ENCODE measurements around the gene FAM168A.
A peak's percentile ranks its signal among the peaks of the same experiment; 100 is the strongest.
"Not testable (repeated sequence)": the region's sequence is repeated elsewhere in the genome, so short reads cannot be mapped to it uniquely, and the experiment has no call there.

FAM168A gene

GRCh38 chr11:73579641-73580434 is 18.1 kb downstream of the FAM168A start:
- no peak for TF ChIP-seq ARNTL (CRISPR knock-in tag; IDR thresholded peaks at IDR 0.05; ENCODE audit: borderline replicate concordance, low read depth)
- TF ChIP-seq BACH2 (CRISPR knock-in tag; IDR thresholded peaks at IDR 0.05; ENCODE audit: borderline replicate concordance) = no peak
- no peak for TF ChIP-seq CSDC2 (CRISPR knock-in tag; IDR thresholded peaks at IDR 0.05)
- TF ChIP-seq ZFP3 (CRISPR knock-in tag; IDR thresholded peaks at IDR 0.05) = no peak
- no peak for TF ChIP-seq ZC3H10 (CRISPR knock-in tag; IDR thresholded peaks at IDR 0.05)
- TF ChIP-seq TCF4 (CRISPR knock-in tag; IDR thresholded peaks at IDR 0.05; ENCODE audit: borderline replicate concordance) = no peak
- TF ChIP-seq ZNF8 (CRISPR knock-in tag; IDR thresholded peaks at IDR 0.05) = no peak
- TF ChIP-seq SNAI2 (CRISPR knock-in tag; IDR thresholded peaks at IDR 0.05) = no peak
- no peak for TF ChIP-seq ISL1 (CRISPR knock-in tag; IDR thresholded peaks at IDR 0.05)
- TF ChIP-seq POU6F1 (CRISPR knock-in tag; IDR thresholded peaks at IDR 0.05; ENCODE audit: borderline replicate concordance, low read depth) = no peak
- TF ChIP-seq RARB (CRISPR knock-in tag; IDR thresholded peaks at IDR 0.05) = no peak
- TF ChIP-seq ZFP30 (CRISPR knock-in tag; IDR thresholded peaks at IDR 0.05) = no peak
- no peak for TF ChIP-seq TOX (CRISPR knock-in tag; IDR thresholded peaks at IDR 0.05; ENCODE audit: borderline replicate concordance)
- TF ChIP-seq CREB5 (CRISPR knock-in tag; IDR thresholded peaks at IDR 0.05; ENCODE audit: low read depth) = no peak
- no peak for ATAC-seq

- no peak for ATAC-seq
- TF ChIP-seq SNAI2 (CRISPR knock-in tag; IDR thresholded peaks at IDR 0.05) (no peak), ZFP30 (CRISPR knock-in tag; IDR thresholded peaks at IDR 0.05) (peak; percentile 77)
Observed at GRCh38 chr11:73578592-73579185, 19.2 kb downstream of the FAM168A start.

DNA sequence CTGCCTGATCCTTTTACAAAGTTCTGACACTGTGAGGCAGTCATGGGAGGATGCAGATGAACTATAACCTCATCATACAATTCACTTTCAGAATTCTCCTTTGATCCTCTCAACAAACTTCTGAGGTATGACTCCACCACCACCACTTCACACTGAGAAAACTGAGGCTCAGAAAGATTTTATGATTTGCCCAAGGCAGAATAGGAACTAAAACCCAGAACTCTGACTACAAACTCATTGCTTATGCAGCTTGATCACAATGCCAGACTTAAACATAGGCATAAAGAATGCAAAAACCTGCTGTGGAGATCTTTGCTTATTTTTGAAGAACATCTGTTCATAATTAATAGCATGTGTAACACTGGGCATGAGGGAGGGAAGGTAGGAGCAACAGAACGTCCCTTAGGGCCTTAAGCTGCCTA is 20.4 kb downstream of the FAM168A start:
- TF ChIP-seq TCF4 (CRISPR knock-in tag; IDR thresholded peaks at IDR 0.05; ENCODE audit: borderline replicate concordance) (peak; percentile 54; the same call in 1 of the 2 replicates), POU6F1 (CRISPR knock-in tag; IDR thresholded peaks at IDR 0.05; ENCODE audit: borderline replicate concordance, low read depth) (no peak)
- peak; percentile 85 for ATAC-seq

DNA sequence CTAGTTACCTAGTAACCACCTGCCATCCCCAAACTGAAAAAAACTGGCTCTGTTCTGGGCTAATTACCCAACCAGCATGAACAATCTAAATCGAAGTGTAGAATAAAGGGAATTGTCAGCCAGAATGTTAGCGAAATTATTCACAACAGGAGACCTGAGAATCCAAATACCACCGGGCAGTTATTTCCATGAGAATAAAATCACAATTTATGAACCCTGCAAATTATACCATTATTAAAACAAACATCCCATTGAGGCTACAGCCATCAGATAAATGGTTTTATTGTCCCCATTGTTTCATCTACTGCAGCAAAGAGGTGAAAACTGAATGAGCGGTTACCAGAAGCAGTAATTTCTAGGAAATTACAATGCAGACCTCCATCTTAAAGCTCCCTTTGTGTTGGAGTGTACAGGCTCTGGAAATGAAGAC is 21.7 kb downstream of the FAM168A start:
- TF ChIP-seq ESRRG (CRISPR knock-in tag; IDR thresholded peaks at IDR 0.05) (no peak), RARB (CRISPR knock-in tag; IDR thresholded peaks at IDR 0.05) (no peak), SNAI2 (CRISPR knock-in tag; IDR thresholded peaks at IDR 0.05) (no peak), TCF4 (CRISPR knock-in tag; IDR thresholded peaks at IDR 0.05; ENCODE audit: borderline replicate concordance) (no peak), ZFP30 (CRISPR knock-in tag; IDR thresholded peaks at IDR 0.05) (no peak), OSR1 (CRISPR knock-in tag; IDR thresholded peaks at IDR 0.05) (no peak), PPARA (CRISPR knock-in tag; IDR thresholded peaks at IDR 0.05; ENCODE audit: borderline replicate concordance) (no peak), POU6F1 (CRISPR knock-in tag; IDR thresholded peaks at IDR 0.05; ENCODE audit: borderline replicate concordance, low read depth) (no peak), GLIS3 (CRISPR knock-in tag; IDR thresholded peaks at IDR 0.05) (no peak), TOX (CRISPR knock-in tag; IDR thresholded peaks at IDR 0.05; ENCODE audit: borderline replicate concordance) (no peak), ARNTL (CRISPR knock-in tag; IDR thresholded peaks at IDR 0.05; ENCODE audit: borderline replicate concordance, low read depth) (no peak), CSRNP3 (CRISPR knock-in tag; IDR thresholded peaks at IDR 0.05) (no peak), ZNF70 (CRISPR knock-in tag; IDR thresholded peaks at IDR 0.05) (no peak), CSDC2 (CRISPR knock-in tag; IDR thresholded peaks at IDR 0.05) (no peak), ZC3H10 (CRISPR knock-in tag; IDR thresholded peaks at IDR 0.05) (no peak), BACH2 (CRISPR knock-in tag; IDR thresholded peaks at IDR 0.05; ENCODE audit: borderline replicate concordance) (no peak), CREB5 (CRISPR knock-in tag; IDR thresholded peaks at IDR 0.05; ENCODE audit: low read depth) (no peak), ZNF565 (CRISPR knock-in tag; conservative IDR thresholded peaks at IDR 0.05; ENCODE audit: low read depth) (no peak)
- TF ChIP-seq, protein P1, sequence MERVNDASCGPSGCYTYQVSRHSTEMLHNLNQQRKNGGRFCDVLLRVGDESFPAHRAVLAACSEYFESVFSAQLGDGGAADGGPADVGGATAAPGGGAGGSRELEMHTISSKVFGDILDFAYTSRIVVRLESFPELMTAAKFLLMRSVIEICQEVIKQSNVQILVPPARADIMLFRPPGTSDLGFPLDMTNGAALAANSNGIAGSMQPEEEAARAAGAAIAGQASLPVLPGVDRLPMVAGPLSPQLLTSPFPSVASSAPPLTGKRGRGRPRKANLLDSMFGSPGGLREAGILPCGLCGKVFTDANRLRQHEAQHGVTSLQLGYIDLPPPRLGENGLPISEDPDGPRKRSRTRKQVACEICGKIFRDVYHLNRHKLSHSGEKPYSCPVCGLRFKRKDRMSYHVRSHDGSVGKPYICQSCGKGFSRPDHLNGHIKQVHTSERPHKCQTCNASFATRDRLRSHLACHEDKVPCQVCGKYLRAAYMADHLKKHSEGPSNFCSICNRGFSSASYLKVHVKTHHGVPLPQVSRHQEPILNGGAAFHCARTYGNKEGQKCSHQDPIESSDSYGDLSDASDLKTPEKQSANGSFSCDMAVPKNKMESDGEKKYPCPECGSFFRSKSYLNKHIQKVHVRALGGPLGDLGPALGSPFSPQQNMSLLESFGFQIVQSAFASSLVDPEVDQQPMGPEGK (CRISPR knock-in tag; IDR thresholded peaks at IDR 0.05; ENCODE audit: borderline replicate concordance) = no peak
- ATAC-seq = no peak

DNA sequence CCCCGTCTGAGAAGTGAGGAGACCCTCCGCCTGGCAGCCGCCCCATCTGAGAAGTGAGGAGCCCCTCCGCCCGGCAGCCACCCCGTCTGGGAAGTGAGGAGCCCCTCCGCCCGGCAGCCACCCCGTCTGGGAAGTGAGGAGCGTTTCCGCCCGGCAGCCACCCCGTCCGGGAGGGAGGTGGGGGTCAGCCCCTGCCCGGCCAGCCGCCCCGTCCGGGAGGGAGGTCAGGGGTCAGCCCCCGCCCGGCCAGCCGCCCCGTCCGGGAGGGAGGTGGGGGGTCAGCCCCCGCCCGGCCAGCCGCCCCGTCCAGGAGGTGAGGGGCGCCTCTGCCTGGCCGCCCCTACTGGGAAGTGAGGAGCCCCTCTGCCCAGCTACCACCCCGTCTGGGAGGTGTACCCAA is 25.9 kb downstream of the FAM168A start:
- ATAC-seq = not testable (repeated sequence)
